Cardiac muscle cell (in vitro differentiated cells and primary cell): ENCODE data around the gene MAP3K5. TPM values are rescaled to one million over a fixed set of nuclear protein-coding genes. Genes with fewer than 3 reads are reported as not detected.

Experiments
- DNase-seq, 2 donors: peaks; one replicate each; pipeline versions ENCODE4 v3.0.0 to v3.0.0-alpha.2; 2010 to 2017; ENCODE audit warnings: low read depth in 1 of 2, low spot score in 1 of 2
- H3K27ac ChIP-seq: fragments of 200-600 bp; sonication (generic); 2 replicates; pipeline ENCODE4 v1.5.1; 2016
- H3K27me3 ChIP-seq: fragments of 200-600 bp; sonication (generic); 2 replicates; pipeline ENCODE4 v1.6.0; 2016; ENCODE audit warnings: control low read depth
- H3K36me3 ChIP-seq: fragments of 200-600 bp; sonication (generic); 2 replicates; pipeline ENCODE4 v1.5.1; 2016; ENCODE audit warnings: control low read depth
- H3K4me1 ChIP-seq: fragments of 200-600 bp; sonication (generic); 2 replicates; pipeline ENCODE4 v1.8.1; 2017; ENCODE audit warnings: low read depth, mild to moderate bottlenecking, mixed run types
- H3K4me3 ChIP-seq: fragments of 200-600 bp; sonication (generic); 2 replicates; pipeline ENCODE4 v1.5.1; 2016; ENCODE audit warnings: mild to moderate bottlenecking
- H3K9me3 ChIP-seq: fragments of 200-600 bp; sonication (generic); 2 replicates; pipeline ENCODE4 v1.5.1; 2017; ENCODE audit warnings: low read depth, mild to moderate bottlenecking, control low read depth
- CTCF ChIP-seq: IDR thresholded peaks from 2 replicates; pipeline ENCODE4 v1.5.1; 2012; ENCODE audit warnings: low read depth, mild to moderate bottlenecking, low read length
- polyA plus RNA-seq: library from polyadenylated mRNA; unstranded; fragments of >200 nt; fragmentation: Nextera tagmentation; extraction: Ambion mirVana; gene quantifications from 2 replicates; pipeline ENCODE4 v1.2.1, GENCODE V29; 2016
- total RNA-seq: library from RNA; depleted of rRNA; stranded (reverse); fragments of >200 nt; gene quantifications from 2 replicates; pipeline ENCODE4 v1.2.3, GENCODE V29; 2016

Gene MAP3K5
- total and polyA plus RNA-seq, 2 experiments from 2014 or later, result 2.8 to 3.0 TPM

- Histone ChIP-seq H3K27ac (no peak overlapping the region), H3K36me3 (no peaks in the 10 kb centered on the region), H3K4me1 (no peaks in the 10 kb centered on the region), H3K27me3 (no peaks in the 10 kb centered on the region), H3K4me3 (no peak overlapping the region), H3K9me3 (no peaks in the 10 kb centered on the region)
- no peak for DNase-seq
- no peak for TF ChIP-seq CTCF
These were observed 107.8 kb downstream of the MAP3K5 start for GRCh38 chr6:136684466-136684865.

- no peak overlapping the region for H3K4me3 ChIP-seq
- no peaks in the 10 kb centered on the region for H3K9me3 ChIP-seq
- TF ChIP-seq CTCF, result no peak
- no peaks in the 10 kb centered on the region for H3K27me3 ChIP-seq
- H3K27ac ChIP-seq, result no peak overlapping the region
- H3K4me1 ChIP-seq, result no peaks in the 10 kb centered on the region
- H3K36me3 ChIP-seq, result no peaks in the 10 kb centered on the region
- no peak for DNase-seq
These were observed 108.9 kb downstream of the MAP3K5 start for GRCh38 chr6:136683209-136683941.

DNA sequence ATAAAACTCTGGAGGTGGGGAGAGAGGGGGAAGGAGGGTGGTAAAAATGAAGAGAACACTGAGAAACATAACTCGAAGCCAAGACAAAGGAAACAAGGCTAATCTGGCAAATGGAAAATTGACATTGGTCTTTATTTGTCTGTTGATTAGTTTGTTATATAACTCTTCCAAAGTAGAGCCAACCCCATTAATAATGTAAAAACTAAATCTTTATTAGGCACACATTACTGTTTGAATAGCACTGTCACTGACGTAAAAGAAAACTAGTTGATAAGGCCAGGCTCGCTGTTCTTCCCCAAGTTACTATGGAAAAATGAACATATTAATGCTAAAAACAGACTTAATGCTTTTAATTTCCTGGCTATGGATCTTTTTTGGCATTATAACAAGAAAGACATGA, 110.0 kb downstream of the MAP3K5 start:
- Histone ChIP-seq H3K27ac (no peak overlapping the region), H3K4me3 (no peak overlapping the region), H3K4me1 (no peaks in the 10 kb centered on the region), H3K36me3 (no peaks in the 10 kb centered on the region), H3K27me3 (no peaks in the 10 kb centered on the region), H3K9me3 (no peaks in the 10 kb centered on the region)
- DNase-seq, result no peak
- TF ChIP-seq CTCF, result no peak

DNA sequence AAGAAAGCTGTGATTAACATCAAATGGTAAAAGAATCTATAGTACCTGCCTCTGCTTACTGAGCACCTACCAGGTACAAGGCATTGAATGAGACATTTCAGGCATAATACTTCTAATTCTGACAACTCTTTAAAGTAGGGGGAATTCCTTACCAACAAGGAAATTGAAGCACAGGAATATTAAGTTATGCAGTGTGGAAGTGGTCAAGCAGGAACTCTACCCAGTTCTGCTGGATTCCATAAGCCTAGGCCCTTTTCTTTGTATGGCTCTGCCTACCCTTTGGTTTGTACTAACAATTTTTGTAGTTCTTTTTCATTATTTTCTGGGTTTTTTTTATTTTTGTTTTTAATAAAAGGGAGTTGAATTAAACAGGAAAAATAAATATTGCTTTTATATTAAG, 114.5 kb downstream of the MAP3K5 start:
- DNase-seq, result no peak
- Histone ChIP-seq H3K36me3 (no peaks in the 10 kb centered on the region), H3K27me3 (no peaks in the 10 kb centered on the region), H3K4me1 (no peaks in the 10 kb centered on the region), H3K4me3 (no peak overlapping the region), H3K27ac (no peak overlapping the region), H3K9me3 (no peaks in the 10 kb centered on the region)
- TF ChIP-seq CTCF, result no peak

GRCh38 chr6:136677344-136677743, 114.9 kb downstream of the MAP3K5 start:
- H3K27me3 ChIP-seq, result no peaks in the 10 kb centered on the region
- H3K36me3 ChIP-seq, result no peaks in the 10 kb centered on the region
- TF ChIP-seq CTCF, result no peak
- no peak overlapping the region for H3K27ac ChIP-seq
- no peaks in the 10 kb centered on the region for H3K4me1 ChIP-seq
- H3K9me3 ChIP-seq, result no peaks in the 10 kb centered on the region
- no peak overlapping the region for H3K4me3 ChIP-seq
- DNase-seq, result no peak
